ENCODE measurements around the gene TGFA. TPM values are rescaled to one million over a fixed set of nuclear protein-coding genes. Genes with fewer than 3 reads are reported as not detected.

Gene TGFA
- total and polyA plus RNA-seq, 2 experiments from 2014 or later, result 1.4 to 6.5 TPM

DNA sequence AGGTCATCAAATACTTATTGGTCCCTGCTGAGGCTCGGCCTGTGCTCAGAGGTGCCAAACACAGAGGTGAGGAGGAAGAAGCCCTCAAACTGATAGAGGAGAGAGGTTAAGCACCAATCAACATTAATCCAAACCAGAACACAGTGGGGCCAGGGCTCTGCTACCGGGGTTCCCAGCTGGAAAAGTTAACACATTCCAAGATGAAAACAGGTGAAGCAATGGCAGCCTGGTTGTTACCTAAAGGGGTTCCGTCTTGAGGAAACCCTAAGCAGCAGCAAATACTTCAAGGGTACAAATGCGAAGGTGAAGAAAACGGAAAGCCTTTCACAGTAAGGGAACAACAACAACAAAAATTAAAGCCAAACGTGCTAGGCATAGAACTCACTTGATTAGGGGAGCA is 5.4 kb downstream of the TGFA start:
- H3K27me3 ChIP-seq (ENCODE audit: insufficient read depth), result peaks cover 38% of the 10 kb centered on the region
- no peaks in the 10 kb centered on the region for H3K36me3 ChIP-seq (ENCODE audit: insufficient read depth)
- no peaks in the 10 kb centered on the region for H3K9me2 ChIP-seq (ENCODE audit: insufficient read depth)
- no peaks in the 10 kb centered on the region; the same call in 1 of the 2 replicates for H4K20me1 ChIP-seq (replicated peaks; ENCODE audit: insufficient read depth)
- TF ChIP-seq STAT1 (IDR thresholded peaks at IDR 0.05; ENCODE audit: unreplicated experiment), result no peak
- TF ChIP-seq EZH2phosphoT487 (IDR thresholded peaks at IDR 0.05; ENCODE audit: unreplicated experiment), result no peak
- TF ChIP-seq ZNF331 (CRISPR knock-in tag; IDR thresholded peaks at IDR 0.05; ENCODE audit: low read depth), result no peak
- TF ChIP-seq CREB1 (CRISPR knock-in tag; IDR thresholded peaks at IDR 0.05; ENCODE audit: low read depth), result no peak
- no peak for TF ChIP-seq NANOG (IDR thresholded peaks at IDR 0.05; ENCODE audit: borderline replicate concordance)
- no peak for TF ChIP-seq JUNB (IDR thresholded peaks at IDR 0.05; ENCODE audit: unreplicated experiment)
- no peak for TF ChIP-seq REST (IDR thresholded peaks at IDR 0.05; ENCODE audit: unreplicated experiment)
- no peak for TF ChIP-seq POLR2AphosphoS5 (IDR thresholded peaks at IDR 0.05; ENCODE audit: low read depth)
- TF ChIP-seq EZH2 (IDR thresholded peaks at IDR 0.05; ENCODE audit: low read depth, unreplicated experiment), result no peak
- no peak for TF ChIP-seq CTCF (conservative IDR thresholded peaks at IDR 0.05; ENCODE audit: low read depth in 2 of 2)
- TF ChIP-seq ZNF462 (CRISPR knock-in tag; IDR thresholded peaks at IDR 0.05), result no peak
- TF ChIP-seq, protein P1, sequence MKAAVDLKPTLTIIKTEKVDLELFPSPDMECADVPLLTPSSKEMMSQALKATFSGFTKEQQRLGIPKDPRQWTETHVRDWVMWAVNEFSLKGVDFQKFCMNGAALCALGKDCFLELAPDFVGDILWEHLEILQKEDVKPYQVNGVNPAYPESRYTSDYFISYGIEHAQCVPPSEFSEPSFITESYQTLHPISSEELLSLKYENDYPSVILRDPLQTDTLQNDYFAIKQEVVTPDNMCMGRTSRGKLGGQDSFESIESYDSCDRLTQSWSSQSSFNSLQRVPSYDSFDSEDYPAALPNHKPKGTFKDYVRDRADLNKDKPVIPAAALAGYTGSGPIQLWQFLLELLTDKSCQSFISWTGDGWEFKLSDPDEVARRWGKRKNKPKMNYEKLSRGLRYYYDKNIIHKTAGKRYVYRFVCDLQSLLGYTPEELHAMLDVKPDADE (IDR thresholded peaks at IDR 0.05), result no peak
- TF ChIP-seq ZNF114 (CRISPR knock-in tag; IDR thresholded peaks at IDR 0.05), result no peak
- no peak overlapping the region for H3K4me3 ChIP-seq
- no peak overlapping the region for H3K4me3 Mint-ChIP-seq
- DNase-seq (ENCODE audit: low spot score), result no peak
- H3K79me2 ChIP-seq (replicated peaks; ENCODE audit: insufficient read depth), result no peaks in the 10 kb centered on the region
- no peak overlapping the region for H3K27ac Mint-ChIP-seq
- H3K4me1 Mint-ChIP-seq, result peaks cover 4% of the 10 kb centered on the region; the same call in 2 of the 3 replicates
- no peak overlapping the region for H3K27ac ChIP-seq (ENCODE audit: low read depth)
- peaks cover 9% of the 10 kb centered on the region for H3K4me1 ChIP-seq (ENCODE audit: insufficient read depth)
- no peak overlapping the region for H3K4me2 ChIP-seq
- H3F3A ChIP-seq (replicated peaks; ENCODE audit: low read depth), result no peaks in the 10 kb centered on the region
- no peak overlapping the region for H2AFZ ChIP-seq
- H3K27me3 Mint-ChIP-seq (ENCODE audit: insufficient read depth, low read depth, poor library complexity), result peaks cover 27% of the 10 kb centered on the region
- ATAC-seq, result no peak
- no peaks in the 10 kb centered on the region; the same call in 2 of the 3 replicates for H3K9me3 Mint-ChIP-seq
- no peaks in the 10 kb centered on the region for H3K36me3 Mint-ChIP-seq (ENCODE audit: low read depth)
